CD4-positive, CD25-positive, alpha-beta regulatory T cell (primary cell): ENCODE results near the gene APOL1. TPM values are rescaled to one million over a fixed set of nuclear protein-coding genes. Genes with fewer than 3 reads are reported as not detected.
"Not testable (repeated sequence)": the region's sequence is repeated elsewhere in the genome, so short reads cannot be mapped to it uniquely, and the experiment has no call there.

Experiments used
- ATAC-seq, 2 donors: fragments of 150-1000 bp; cut with Tn5 transposase; one replicate each; pipeline ENCODE4 v1.10.0; 2021; ENCODE audit warnings: low read depth in 2 of 2, moderate number of reproducible peaks in 2 of 2, moderate library complexity in 1 of 2
- DNase-seq, 3 donors: peaks; one replicate each; pipeline versions ENCODE4 v3.0.0 to v3.0.0-alpha.2; 2012 to 2022; ENCODE audit warnings: mixed read lengths in 1 of 3
- H3K27ac ChIP-seq: one replicate; pipeline ENCODE4 v1.7.0; 2013; ENCODE audit warnings: mild to moderate bottlenecking, low read length; ENCODE audit not compliant: insufficient read depth, poor library complexity, severe bottlenecking
- H3K27me3 ChIP-seq: one replicate; pipeline ENCODE4 v1.7.0; 2013; ENCODE audit warnings: low read length; ENCODE audit not compliant: control insufficient read depth, insufficient read depth
- H3K36me3 ChIP-seq: one replicate; pipeline ENCODE4 v1.7.0; 2013; ENCODE audit warnings: mild to moderate bottlenecking, low read length, moderate library complexity; ENCODE audit not compliant: control insufficient read depth, insufficient read depth
- H3K4me1 ChIP-seq: 2 replicates; pipeline ENCODE4 v1.7.0; 2013; ENCODE audit warnings: mild to moderate bottlenecking, low read length; ENCODE audit not compliant: insufficient read depth, control insufficient read depth, poor library complexity, severe bottlenecking
- H3K4me3 ChIP-seq: one replicate; pipeline ENCODE4 v1.7.0; 2013; ENCODE audit warnings: low read depth, mild to moderate bottlenecking, low read length, moderate library complexity
- H3K9me3 ChIP-seq, 2 experiments: 1 replicate in 1 of 2; 2 replicates in 1 of 2; pipeline ENCODE4 v1.7.0; 2013; ENCODE audit warnings: low read length in 2 of 2, mild to moderate bottlenecking in 1 of 2, moderate library complexity in 1 of 2; ENCODE audit not compliant: control insufficient read depth in 2 of 2
- H3K27ac Mint-ChIP-seq, 3 donors: one replicate each; pipeline ENCODE4 v1.8.0; 2020 to 2022; ENCODE audit warnings: mild to moderate bottlenecking in 3 of 3, mixed read lengths in 3 of 3, moderate library complexity in 2 of 3
- H3K27me3 Mint-ChIP-seq: one replicate; pipeline ENCODE4 v1.8.0; 2022; ENCODE audit warnings: mild to moderate bottlenecking, mixed read lengths
- H3K36me3 Mint-ChIP-seq: one replicate; pipeline ENCODE4 v1.8.0; 2020; ENCODE audit warnings: mixed read lengths
- H3K4me1 Mint-ChIP-seq, 4 donors: one replicate each; pipeline ENCODE4 v1.8.0; 2020 to 2022; ENCODE audit warnings: mixed read lengths in 4 of 4, mild to moderate bottlenecking in 1 of 4
- H3K4me3 Mint-ChIP-seq, 4 donors: one replicate each; pipeline ENCODE4 v1.8.0; 2020 to 2022; ENCODE audit warnings: mild to moderate bottlenecking in 4 of 4, mixed read lengths in 4 of 4, moderate library complexity in 3 of 4
- H3K9me3 Mint-ChIP-seq, 7 donors: one replicate each; pipeline ENCODE4 v1.8.0; 2020 to 2022; ENCODE audit warnings: mixed read lengths in 7 of 7, mild to moderate bottlenecking in 3 of 7, moderate library complexity in 2 of 7
- polyA plus RNA-seq, 4 donors: library from polyadenylated mRNA; unstranded; fragments of 300-500 nt; fragmentation: Illumina TruSeq; gene quantifications; one replicate each; pipeline ENCODE4 v1.2.3, GENCODE V29; 2021
- total RNA-seq: library from RNA; stranded (reverse); gene quantifications from one replicate; pipeline ENCODE4 v1.2.3, GENCODE V29; 2022

The APOL1 gene
- total and polyA plus RNA-seq, 5 donors from 2014 or later = 6.3 to 16.8 (median 7.6) TPM

GRCh38 chr22:36267896-36268485, 15.1 kb downstream of the APOL1 start:
- Histone ChIP-seq H3K4me1 (no peaks in the 10 kb centered on the region), H3K9me3 (no peaks in the 10 kb centered on the region), H3K4me3 (no peak overlapping the region), H3K36me3 (peaks cover 17% of the 10 kb centered on the region), H3K27me3 (no peaks in the 10 kb centered on the region), H3K27ac (no peak overlapping the region)
- Mint-ChIP-seq H3K27ac (no peak overlapping the region), H3K9me3 (no peaks in the 10 kb centered on the region), H3K27me3 (no peaks in the 10 kb centered on the region), H3K4me1 (peaks cover 0 to 4% (median 0%) of the 10 kb centered on the region in 4 donors), H3K4me3 (no peak overlapping the region), H3K36me3 (peaks cover 14% of the 10 kb centered on the region)
- DNase-seq = no peak
- ATAC-seq = no peak

GRCh38 chr22:36271231-36271630, 18.3 kb downstream of the APOL1 start:
- not testable (repeated sequence) for H3K9me3 ChIP-seq, H3K27ac Mint-ChIP-seq, H3K36me3 Mint-ChIP-seq, ATAC-seq, H3K9me3 Mint-ChIP-seq, DNase-seq, H3K4me1 ChIP-seq, H3K4me3 ChIP-seq, H3K27me3 ChIP-seq, H3K27ac ChIP-seq, H3K27me3 Mint-ChIP-seq, H3K4me1 Mint-ChIP-seq, H3K4me3 Mint-ChIP-seq, H3K36me3 ChIP-seq

- not testable (repeated sequence) for H3K27me3 ChIP-seq, ATAC-seq, H3K4me3 Mint-ChIP-seq, H3K27ac ChIP-seq, H3K36me3 Mint-ChIP-seq, DNase-seq, H3K4me1 Mint-ChIP-seq, H3K27me3 Mint-ChIP-seq, H3K36me3 ChIP-seq, H3K4me1 ChIP-seq, H3K4me3 ChIP-seq, H3K9me3 ChIP-seq, H3K9me3 Mint-ChIP-seq, H3K27ac Mint-ChIP-seq
Measured at GRCh38 chr22:36271951-36272350, 19.0 kb downstream of the APOL1 start.

- no peak for DNase-seq
- Mint-ChIP-seq H3K9me3 (peaks cover 0 to 3% (median 0%) of the 10 kb centered on the region in 7 donors), H3K27ac (no peak overlapping the region), H3K27me3 (no peaks in the 10 kb centered on the region), H3K36me3 (no peaks in the 10 kb centered on the region), H3K4me3 (no peak overlapping the region), H3K4me1 (peaks cover 5 to 18% (median 7%) of the 10 kb centered on the region in 4 donors)
- Histone ChIP-seq H3K9me3 (no peaks in the 10 kb centered on the region), H3K4me1 (peaks cover 10% of the 10 kb centered on the region), H3K27ac (no peak overlapping the region), H3K36me3 (no peaks in the 10 kb centered on the region), H3K27me3 (no peaks in the 10 kb centered on the region), H3K4me3 (no peak overlapping the region)
- no peak for ATAC-seq
Measured at GRCh38 chr22:36274531-36274930, 21.6 kb downstream of the APOL1 start.

- peak overlapping the region in 2 of 3 donors; percentile 40 to 92 for H3K27ac Mint-ChIP-seq
- ATAC-seq (peak; percentile 77 to 78), DNase-seq (peak; percentile 42 to 80 (median 61))
- Histone ChIP-seq H3K4me3 (no peak overlapping the region), H3K4me1 (peaks cover 10% of the 10 kb centered on the region), H3K36me3 (peaks cover 18% of the 10 kb centered on the region), H3K9me3 (no peaks in the 10 kb centered on the region), H3K27me3 (no peaks in the 10 kb centered on the region), H3K27ac (peak overlapping the region; percentile 41)
- H3K36me3 Mint-ChIP-seq = peaks cover 10% of the 10 kb centered on the region
- peak overlapping the region in 2 of 4 donors; percentile 44 to 55 for H3K4me3 Mint-ChIP-seq
- H3K9me3 Mint-ChIP-seq = peaks cover 0 to 3% (median 0%) of the 10 kb centered on the region in 7 donors
- no peaks in the 10 kb centered on the region for H3K27me3 Mint-ChIP-seq
- peaks cover 5 to 18% (median 8%) of the 10 kb centered on the region in 4 donors for H3K4me1 Mint-ChIP-seq
Measured at GRCh38 chr22:36277482-36278291, 24.8 kb downstream of the APOL1 start.

GRCh38 chr22:36279219-36279666, 26.3 kb downstream of the APOL1 start:
- ATAC-seq (no peak), DNase-seq (no peak)
- Mint-ChIP-seq H3K4me1 (peaks cover 5 to 19% (median 8%) of the 10 kb centered on the region in 4 donors), H3K9me3 (peaks cover 0 to 3% (median 0%) of the 10 kb centered on the region in 7 donors), H3K36me3 (peaks cover 16% of the 10 kb centered on the region), H3K27me3 (no peaks in the 10 kb centered on the region), H3K27ac (peak overlapping the region in 1 of 3 donors; percentile 64), H3K4me3 (no peak overlapping the region)
- Histone ChIP-seq H3K36me3 (peaks cover 34% of the 10 kb centered on the region), H3K27ac (no peak overlapping the region), H3K27me3 (no peaks in the 10 kb centered on the region), H3K4me3 (no peak overlapping the region), H3K4me1 (peaks cover 10% of the 10 kb centered on the region), H3K9me3 (no peaks in the 10 kb centered on the region)

GRCh38 chr22:36280379-36280778, 27.4 kb downstream of the APOL1 start:
- H3K27ac Mint-ChIP-seq = peak overlapping the region in 1 of 3 donors; percentile 91
- Histone ChIP-seq H3K27me3 (no peaks in the 10 kb centered on the region), H3K27ac (no peak overlapping the region), H3K4me1 (peaks cover 10% of the 10 kb centered on the region), H3K36me3 (peaks cover 45% of the 10 kb centered on the region), H3K4me3 (no peak overlapping the region), H3K9me3 (no peaks in the 10 kb centered on the region)
- peaks cover 0 to 3% (median 0%) of the 10 kb centered on the region in 7 donors for H3K9me3 Mint-ChIP-seq
- no peak overlapping the region for H3K4me3 Mint-ChIP-seq
- ATAC-seq (no peak), DNase-seq (no peak)
- no peaks in the 10 kb centered on the region for H3K27me3 Mint-ChIP-seq
- H3K4me1 Mint-ChIP-seq = peaks cover 5 to 21% (median 8%) of the 10 kb centered on the region in 4 donors
- peaks cover 18% of the 10 kb centered on the region for H3K36me3 Mint-ChIP-seq
